ENCODE measurements around the gene TGFBRAP1.

TGFBRAP1 gene

DNA sequence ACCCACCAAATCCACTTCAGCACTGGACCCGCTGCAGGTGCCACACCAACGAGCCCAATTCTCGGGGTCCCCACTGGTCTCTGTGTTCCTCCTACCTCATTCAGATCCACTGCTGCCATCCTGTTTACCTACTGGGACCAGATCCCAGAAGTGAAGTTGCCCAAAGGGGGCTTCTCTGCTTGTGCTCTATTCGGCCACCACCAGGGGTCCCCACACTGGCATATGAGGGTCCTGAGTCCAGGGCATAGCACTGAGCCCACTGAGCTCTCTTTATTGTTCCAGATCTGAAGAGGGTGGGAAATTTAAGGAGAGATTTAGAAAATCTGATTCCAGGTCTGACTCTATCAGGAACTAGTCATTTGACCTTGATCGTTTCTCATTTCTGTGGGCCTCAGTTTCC lies 85.6 kb downstream of the TGFBRAP1 start:
- in situ Hi-C loops (cut with HindIII; ENCODE audit: low sequenced_read_pairs): no loop called here

DNA sequence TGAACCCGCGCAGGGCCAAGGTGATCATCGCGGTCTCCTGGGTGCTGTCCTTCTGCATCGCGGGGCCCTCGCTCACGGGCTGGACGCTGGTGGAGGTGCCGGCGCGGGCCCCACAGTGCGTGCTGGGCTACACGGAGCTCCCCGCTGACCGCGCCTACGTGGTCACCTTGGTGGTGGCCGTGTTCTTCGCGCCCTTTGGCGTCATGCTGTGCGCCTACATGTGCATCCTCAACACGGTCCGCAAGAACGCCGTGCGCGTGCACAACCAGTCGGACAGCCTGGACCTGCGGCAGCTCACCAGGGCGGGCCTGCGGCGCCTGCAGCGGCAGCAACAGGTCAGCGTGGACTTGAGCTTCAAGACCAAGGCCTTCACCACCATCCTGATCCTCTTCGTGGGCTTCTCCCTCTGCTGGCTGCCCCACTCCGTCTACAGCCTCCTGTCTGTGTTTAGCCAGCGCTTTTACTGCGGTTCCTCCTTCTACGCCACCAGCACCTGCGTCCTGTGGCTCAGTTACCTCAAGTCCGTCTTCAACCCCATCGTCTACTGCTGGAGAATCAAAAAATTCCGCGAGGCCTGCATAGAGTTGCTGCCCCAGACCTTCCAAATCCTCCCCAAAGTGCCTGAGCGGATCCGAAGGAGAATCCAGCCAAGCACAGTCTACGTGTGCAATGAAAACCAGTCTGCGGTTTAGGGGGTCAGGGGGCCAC lies 87.1 kb downstream of the TGFBRAP1 start:
- in situ Hi-C loops (cut with HindIII; ENCODE audit: low sequenced_read_pairs): no loop called here

DNA sequence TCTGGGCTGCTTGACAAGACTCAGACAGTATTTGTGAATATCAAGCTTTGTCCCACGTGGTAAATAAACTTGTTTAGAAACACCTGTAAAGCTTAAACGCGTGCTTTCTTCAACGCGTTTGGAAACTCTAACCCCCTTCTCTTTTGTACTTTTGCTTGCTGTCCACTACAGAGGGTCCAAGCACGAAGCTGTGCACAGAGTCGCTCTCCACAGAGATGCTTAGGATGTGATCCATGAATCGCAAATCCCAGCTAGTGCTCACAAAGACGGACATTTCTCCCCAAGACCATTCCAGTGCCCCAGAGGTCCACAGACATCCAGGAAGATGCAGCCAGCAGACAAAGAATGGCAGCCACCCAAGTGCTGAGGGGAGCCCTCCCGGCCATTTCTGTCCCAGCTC lies 88.1 kb downstream of the TGFBRAP1 start, which contains the start of gene GPR45:
Gene GPR45 (plus strand): TSS at position 301 of the 400 bp plus-strand sequence. CDS start 116 bp downstream, outside the sequence.
- in situ Hi-C loops (cut with HindIII; ENCODE audit: low sequenced_read_pairs): no loop called here

DNA sequence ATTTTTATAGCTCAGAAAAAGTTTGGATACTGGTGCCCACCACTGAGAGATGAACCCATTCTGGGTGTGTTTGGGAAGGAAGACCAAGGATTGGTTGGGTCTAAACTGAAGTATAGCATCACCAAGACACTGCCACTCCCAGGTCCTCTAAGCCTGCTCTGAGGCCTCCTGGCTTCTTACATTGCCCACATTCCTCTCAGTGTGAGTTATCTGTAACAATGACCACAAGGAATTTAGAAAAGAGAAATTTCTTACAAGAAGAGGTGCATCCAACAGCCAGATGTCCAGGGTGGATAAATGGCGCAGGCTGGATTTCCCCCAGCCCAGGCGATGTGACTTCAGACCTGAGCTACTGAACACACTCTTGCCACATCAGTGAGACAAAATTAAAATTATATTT lies 89.6 kb downstream of the TGFBRAP1 start:
- in situ Hi-C loops (cut with HindIII; ENCODE audit: low sequenced_read_pairs): no loop called here

DNA sequence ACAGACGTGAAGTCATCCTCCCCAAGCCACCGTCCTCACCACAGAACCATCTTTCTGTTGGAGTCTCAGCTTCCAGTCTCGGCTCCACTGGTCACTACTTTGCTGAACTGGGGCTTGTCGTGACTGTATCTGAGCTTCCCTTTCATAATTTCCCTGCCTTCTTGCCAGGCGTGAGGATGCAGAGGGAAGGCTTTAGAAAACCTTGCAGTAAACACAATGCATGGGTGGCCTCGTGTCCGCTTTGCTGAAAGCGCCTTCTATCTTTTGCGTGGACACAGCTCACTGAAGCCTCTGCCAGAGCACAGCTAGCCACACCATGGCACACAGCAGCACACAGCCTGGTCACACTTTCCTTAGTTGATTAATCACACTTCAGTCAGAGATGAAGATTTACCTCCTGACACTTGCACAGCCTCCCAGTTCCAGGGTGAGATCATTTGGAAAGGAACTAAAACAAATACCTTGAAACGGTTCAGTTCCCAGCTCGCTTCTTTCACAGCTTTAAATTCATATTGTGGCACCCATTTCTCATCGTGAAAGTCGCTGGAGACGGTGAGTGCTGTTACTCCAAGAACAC lies 90.8 kb downstream of the TGFBRAP1 start:
- in situ Hi-C loops (cut with HindIII; ENCODE audit: low sequenced_read_pairs): no loop called here

DNA sequence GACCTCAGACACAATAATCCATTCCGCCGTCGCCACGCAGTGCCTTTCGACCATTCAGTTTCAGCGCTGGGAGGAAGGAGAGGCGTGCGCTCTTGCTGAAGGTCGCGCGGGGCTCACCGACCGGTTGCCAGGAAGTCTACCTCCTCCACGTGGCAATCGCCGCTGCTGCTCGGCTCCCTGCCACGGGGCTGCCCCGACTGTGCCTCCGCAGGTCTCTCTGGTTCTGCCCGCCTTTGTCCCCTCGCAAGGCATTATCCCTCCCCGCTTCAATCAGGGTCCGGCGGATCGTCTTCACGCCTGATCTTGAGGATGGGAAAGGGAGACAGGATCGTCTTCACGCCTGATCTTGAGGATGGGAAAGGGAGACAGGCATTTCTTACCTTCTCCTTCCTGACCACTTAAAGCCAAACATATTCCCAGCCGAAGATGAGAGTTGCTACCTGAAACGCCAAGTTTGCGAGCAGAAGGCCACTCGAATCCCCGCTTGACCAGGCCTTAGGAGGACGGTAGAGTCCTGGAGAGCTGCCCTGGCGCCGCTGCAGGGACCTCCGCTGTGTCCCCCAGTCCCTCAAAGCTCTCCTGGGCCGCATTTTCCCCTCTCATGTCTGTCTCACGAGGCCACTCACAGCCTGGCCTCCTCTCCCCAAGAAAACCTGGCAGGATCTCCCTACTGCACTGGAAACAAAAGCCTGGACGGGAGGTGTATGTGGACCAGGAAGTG lies 92.3 kb downstream of the TGFBRAP1 start:
- in situ Hi-C loops (cut with HindIII; ENCODE audit: low sequenced_read_pairs): no loop called here

DNA sequence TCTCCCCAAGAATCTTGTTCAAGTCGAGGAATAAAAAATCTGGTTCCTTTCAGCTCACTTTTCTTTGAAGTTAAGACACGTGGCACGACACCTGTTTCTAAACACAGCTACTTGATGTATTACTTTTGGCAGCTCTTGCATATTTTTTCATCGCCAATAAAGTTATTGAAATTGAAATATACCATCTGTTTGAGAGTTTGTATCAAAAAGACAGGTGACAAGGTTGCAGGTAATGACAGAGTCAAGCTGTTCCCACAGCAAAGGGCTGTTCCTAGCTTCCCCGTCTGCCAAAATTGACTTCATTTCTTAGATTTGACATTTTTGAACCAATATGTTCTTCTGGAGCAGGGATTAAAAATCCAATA lies 93.5 kb downstream of the TGFBRAP1 start:
- in situ Hi-C loops (cut with HindIII; ENCODE audit: low sequenced_read_pairs): no loop called here

DNA sequence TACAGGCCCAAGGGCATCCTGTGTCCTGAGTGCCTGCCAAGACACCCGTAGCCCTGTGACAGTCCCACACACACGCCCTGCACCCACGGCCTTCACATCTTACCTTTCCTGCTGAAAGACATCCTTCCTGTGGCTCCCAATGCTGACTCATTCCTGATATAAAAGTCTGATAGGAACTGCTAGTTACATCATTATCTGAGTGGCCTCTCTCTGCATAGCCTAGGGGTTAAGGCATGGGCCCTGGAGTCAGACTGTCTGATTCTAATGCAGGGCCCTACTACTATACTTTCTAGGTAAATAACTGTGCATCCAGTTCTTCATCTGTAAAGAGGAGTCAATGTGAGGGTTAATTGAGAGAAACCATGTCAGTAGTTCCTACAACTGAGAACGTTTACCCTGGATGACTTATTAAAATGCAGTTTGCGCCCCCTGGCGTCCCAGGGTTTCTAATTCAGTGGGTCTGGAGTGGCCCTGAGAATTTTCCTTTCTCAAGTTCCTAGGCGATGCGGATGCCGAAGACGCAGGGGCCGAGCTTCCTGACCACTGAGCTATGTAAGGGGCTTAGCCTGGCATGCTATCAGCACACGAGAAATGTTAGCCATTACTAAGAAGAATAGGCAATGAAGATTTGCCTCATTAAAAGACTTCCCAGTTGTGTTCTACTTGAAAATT lies 94.0 kb downstream of the TGFBRAP1 start:
- in situ Hi-C loops (cut with HindIII; ENCODE audit: low sequenced_read_pairs): no loop called here

DNA sequence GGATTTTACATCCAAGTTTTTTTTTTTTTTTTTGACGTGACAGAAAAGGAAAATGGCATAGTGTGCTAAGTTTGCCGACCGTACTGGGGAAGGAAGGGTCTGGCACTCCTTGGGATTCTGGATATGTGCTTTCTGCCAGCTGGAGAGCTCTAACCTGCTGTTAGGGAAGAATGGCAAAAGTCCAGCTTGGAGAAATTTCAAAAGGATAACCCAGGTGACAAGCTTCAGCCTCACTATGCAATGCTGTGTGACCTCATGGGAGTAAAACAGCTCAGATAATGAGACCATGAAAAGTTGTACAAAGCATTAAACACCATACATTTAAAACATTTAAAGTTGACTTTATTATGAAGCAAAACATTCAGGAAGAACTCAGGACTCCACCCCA lies 98.3 kb downstream of the TGFBRAP1 start:
- in situ Hi-C loops (cut with HindIII; ENCODE audit: low sequenced_read_pairs): loop anchor here (5.0 kb wide), 1 partner anchor 119 kb away; no protein-coding TSS in a partner anchor

DNA sequence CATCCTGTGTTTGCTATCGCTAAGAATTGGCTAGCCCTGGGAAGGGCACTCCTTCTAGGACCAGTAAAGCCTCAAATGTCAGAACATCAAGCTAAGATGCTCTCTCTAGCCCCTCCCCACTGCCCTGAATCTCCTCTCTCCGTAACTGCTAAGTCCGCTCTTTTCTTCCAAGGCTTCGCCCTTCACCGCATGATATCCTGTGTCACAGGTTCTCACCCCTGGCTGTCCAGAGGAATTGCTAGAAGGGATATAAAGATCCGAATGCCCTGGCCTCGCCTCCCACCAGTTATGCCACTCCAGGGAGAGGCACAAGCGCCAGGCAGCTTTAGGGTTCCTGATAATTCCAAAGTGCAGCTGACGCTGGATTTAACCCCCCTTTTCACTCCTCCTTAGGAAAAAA lies 105.1 kb downstream of the TGFBRAP1 start:
- in situ Hi-C loops (cut with HindIII; ENCODE audit: low sequenced_read_pairs): no loop called here

DNA sequence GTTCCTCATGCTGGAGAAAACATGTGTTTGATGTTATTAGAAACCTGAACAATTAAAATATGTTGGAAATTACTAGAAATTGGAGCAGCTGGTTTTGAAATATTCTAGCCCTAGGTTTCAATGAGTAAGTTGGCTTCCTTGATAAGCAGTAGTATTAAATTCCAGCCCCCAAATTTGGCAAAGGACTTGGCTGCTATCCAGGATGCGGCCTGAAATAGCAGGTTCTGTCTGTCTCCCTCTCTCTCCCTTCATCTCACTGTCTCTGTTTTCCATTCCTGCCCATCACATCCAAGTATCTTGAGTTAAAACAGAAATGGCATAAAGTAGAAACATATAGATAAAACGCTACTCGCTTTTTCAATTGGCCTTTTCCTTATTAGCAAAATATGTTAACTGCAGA lies 108.9 kb downstream of the TGFBRAP1 start:
- in situ Hi-C loops (cut with HindIII; ENCODE audit: low sequenced_read_pairs): no loop called here

DNA sequence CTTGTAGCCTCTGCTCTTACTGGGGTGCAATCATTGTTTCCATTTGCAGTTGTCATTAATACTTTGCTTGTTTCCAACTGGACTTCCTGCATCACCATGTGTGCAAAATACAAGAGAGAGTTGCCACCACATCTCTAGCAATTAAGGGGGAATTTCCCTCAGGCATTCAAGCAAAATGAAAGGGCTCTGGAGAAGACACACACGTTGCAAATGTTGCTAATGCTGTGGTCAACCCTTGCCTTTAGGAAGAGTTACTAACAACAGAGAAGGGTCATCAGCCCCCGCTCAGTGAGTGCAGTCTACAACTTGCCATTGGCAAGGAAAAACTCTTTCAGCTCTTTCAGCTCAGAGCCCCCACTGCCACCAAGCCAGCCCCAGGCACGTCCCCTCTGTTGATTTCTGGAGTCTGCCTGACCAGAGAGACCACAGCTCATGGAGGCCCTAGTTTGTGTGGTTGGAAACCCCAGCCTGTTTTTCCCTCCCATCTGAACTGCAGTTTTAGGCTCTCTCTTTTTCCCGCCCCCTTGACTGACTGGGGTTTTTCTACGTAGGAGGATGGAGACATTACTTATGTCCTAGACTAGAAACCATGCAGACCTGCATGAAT lies 113.8 kb downstream of the TGFBRAP1 start:
- in situ Hi-C loops (cut with HindIII; ENCODE audit: low sequenced_read_pairs): no loop called here

Data from endothelial cell of hepatic sinusoid (primary cell).